Prostate gland (tissue), 2 donors: ENCODE data around the gene CABLES1. TPM values are rescaled to one million over a fixed set of nuclear protein-coding genes. Genes with fewer than 3 reads are reported as not detected.

ENCODE experiments used
- DNase-seq: peaks from one replicate; pipeline ENCODE4 v3.0.0-alpha.2; 2019; ENCODE audit warnings: low spot score
- H3K27ac ChIP-seq, 2 donors: fragments of 200-600 bp; sonication (generic); 2 replicates each; pipeline ENCODE4 v1.5.1; 2017 to 2019
- H3K27me3 ChIP-seq: fragments of 200-600 bp; sonication (generic); replicated peaks from 2 replicates; pipeline ENCODE4 v1.5.1; 2019; ENCODE audit not compliant: insufficient read depth
- H3K36me3 ChIP-seq, 2 donors: fragments of 200-600 bp; sonication (generic); 1 replicate in 1 of 2; 2 replicates in 1 of 2; pipeline versions ENCODE4 v1.5.1 to v1.8.1; 2017 to 2019
- H3K4me1 ChIP-seq: fragments of 200-600 bp; sonication (generic); replicated peaks from 2 replicates; pipeline ENCODE4 v1.5.1; 2019
- H3K4me3 ChIP-seq, 2 donors: fragments of 200-600 bp; sonication (generic); 2 replicates each; pipeline ENCODE4 v1.5.1; 2017 to 2019
- H3K9me3 ChIP-seq: fragments of 200-600 bp; sonication (generic); 2 replicates; pipeline ENCODE4 v1.5.1; 2017
- POLR2A ChIP-seq: fragments of 450-650 bp; IDR thresholded peaks from one replicate; pipeline ENCODE4 v1.6.1; 2016; ENCODE audit warnings: antibody characterized with exemption, mild to moderate bottlenecking
- POLR2AphosphoS5 ChIP-seq: sonication (generic); formaldehyde crosslinking; IDR thresholded peaks from one replicate; pipeline ENCODE4 v1.6.1; 2017; ENCODE audit warnings: antibody characterized with exemption
- WGBS: methylation state at CpG from one replicate; pipeline ENCODE4 v1.1.5; 2018; 5-methylcytosine and 5-hydroxymethylcytosine counted together
- intact Hi-C: fragments of 100-400 bp; cut with DNase I; formaldehyde crosslinking; loops from one replicate; pipeline ENCODE4 v1.14.2; 2022
- total RNA-seq, 2 donors: library from RNA; depleted of rRNA; stranded (reverse); fragments of >200 nt; gene quantifications; one replicate each; pipeline ENCODE4 v1.1.0, GENCODE V29; 2016
- TF ChIP-seq, protein P1 (sequence below), 4 experiments: fragments of 200-600 bp in 2 of 4; fragments of 450-650 bp in 2 of 4; sonication (generic) in 2 of 4; IDR thresholded peaks; 1 replicate in 3 of 4; 2 replicates in 1 of 4; pipeline ENCODE4 v1.5.1; 2016 to 2019; ENCODE audit warnings: antibody characterized with exemption in 4 of 4, mild to moderate bottlenecking in 2 of 4, moderate library complexity in 2 of 4

The CABLES1 gene
- total RNA-seq, 2 donors from 2014 or later = 3.9 to 16.2 TPM

GRCh38 chr18:23247331-23247730 lies 112.0 kb downstream of the CABLES1 start:
- Histone ChIP-seq H3K9me3 (no peaks in the 10 kb centered on the region), H3K4me1 (no peaks in the 10 kb centered on the region), H3K27me3 (no peaks in the 10 kb centered on the region), H3K36me3 (no peaks in the 10 kb centered on the region), H3K4me3 (no peak overlapping the region), H3K27ac (no peak overlapping the region)
- intact Hi-C loops = no loop called here
- 96% methylated on average over 10 of the region's 10 CpGs for WGBS
- no peak for DNase-seq
- TF ChIP-seq, protein P1, sequence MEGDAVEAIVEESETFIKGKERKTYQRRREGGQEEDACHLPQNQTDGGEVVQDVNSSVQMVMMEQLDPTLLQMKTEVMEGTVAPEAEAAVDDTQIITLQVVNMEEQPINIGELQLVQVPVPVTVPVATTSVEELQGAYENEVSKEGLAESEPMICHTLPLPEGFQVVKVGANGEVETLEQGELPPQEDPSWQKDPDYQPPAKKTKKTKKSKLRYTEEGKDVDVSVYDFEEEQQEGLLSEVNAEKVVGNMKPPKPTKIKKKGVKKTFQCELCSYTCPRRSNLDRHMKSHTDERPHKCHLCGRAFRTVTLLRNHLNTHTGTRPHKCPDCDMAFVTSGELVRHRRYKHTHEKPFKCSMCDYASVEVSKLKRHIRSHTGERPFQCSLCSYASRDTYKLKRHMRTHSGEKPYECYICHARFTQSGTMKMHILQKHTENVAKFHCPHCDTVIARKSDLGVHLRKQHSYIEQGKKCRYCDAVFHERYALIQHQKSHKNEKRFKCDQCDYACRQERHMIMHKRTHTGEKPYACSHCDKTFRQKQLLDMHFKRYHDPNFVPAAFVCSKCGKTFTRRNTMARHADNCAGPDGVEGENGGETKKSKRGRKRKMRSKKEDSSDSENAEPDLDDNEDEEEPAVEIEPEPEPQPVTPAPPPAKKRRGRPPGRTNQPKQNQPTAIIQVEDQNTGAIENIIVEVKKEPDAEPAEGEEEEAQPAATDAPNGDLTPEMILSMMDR (IDR thresholded peaks at IDR 0.05) = no peak
- TF ChIP-seq POLR2A (no peak), POLR2AphosphoS5 (no peak)

- H3K9me3 ChIP-seq = no peaks in the 10 kb centered on the region
- intact Hi-C loops = no loop called here
- no peak overlapping the region for H3K27ac ChIP-seq
- H3K36me3 ChIP-seq = no peaks in the 10 kb centered on the region
- H3K4me3 ChIP-seq = no peak overlapping the region
- no peaks in the 10 kb centered on the region for H3K27me3 ChIP-seq
- DNase-seq = no peak
- no peak for TF ChIP-seq POLR2A
- H3K4me1 ChIP-seq = no peaks in the 10 kb centered on the region
- WGBS = 94% methylated on average over 14 of the region's 14 CpGs
These were observed 112.6 kb downstream of the CABLES1 start for GRCh38 chr18:23247896-23248295.

DNA sequence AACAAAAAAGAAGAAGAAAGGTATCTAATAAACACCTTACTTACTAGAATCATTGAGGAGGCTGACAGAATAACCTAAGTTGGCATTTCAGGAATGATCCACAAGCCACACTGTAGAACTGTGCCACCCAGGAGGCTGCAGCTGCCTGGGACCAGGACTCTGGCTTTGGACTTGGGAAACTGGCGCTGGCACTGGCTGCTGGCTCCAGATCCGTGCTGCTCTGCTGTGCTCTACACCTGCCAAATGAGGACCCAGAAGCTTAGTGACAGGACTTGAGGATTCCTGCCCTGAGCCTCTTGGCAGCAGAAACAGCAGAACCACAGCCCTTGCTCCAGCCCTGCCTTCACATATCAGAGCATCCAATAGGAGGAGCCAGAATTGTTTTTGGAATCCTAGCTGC lies 113.5 kb downstream of the CABLES1 start:
- no peaks in the 10 kb centered on the region for H3K4me1 ChIP-seq
- intact Hi-C loops = no loop called here
- no peaks in the 10 kb centered on the region for H3K36me3 ChIP-seq
- no peaks in the 10 kb centered on the region for H3K9me3 ChIP-seq
- H3K27me3 ChIP-seq = no peaks in the 10 kb centered on the region
- no peak overlapping the region for H3K4me3 ChIP-seq
- DNase-seq = no peak
- WGBS = 100% methylated on average over 2 of the region's 2 CpGs
- TF ChIP-seq POLR2A (no peak), POLR2AphosphoS5 (no peak)
- TF ChIP-seq, protein P1 (IDR thresholded peaks at IDR 0.05) = no peak
- no peak overlapping the region for H3K27ac ChIP-seq

GRCh38 chr18:23249348-23249747 lies 114.1 kb downstream of the CABLES1 start:
- 81% methylated on average over 7 of the region's 7 CpGs for WGBS

GRCh38 chr18:23250893-23251656 lies 115.8 kb downstream of the CABLES1 start:
- no peak for DNase-seq
- H3K36me3 ChIP-seq = no peaks in the 10 kb centered on the region
- intact Hi-C loops = no loop called here
- no peak overlapping the region for H3K27ac ChIP-seq
- no peaks in the 10 kb centered on the region for H3K4me1 ChIP-seq
- no peak for TF ChIP-seq POLR2AphosphoS5
- TF ChIP-seq, protein P1 (IDR thresholded peaks at IDR 0.05) = no peak
- no peak for TF ChIP-seq POLR2A
- H3K4me3 ChIP-seq = no peak overlapping the region
- no peaks in the 10 kb centered on the region for H3K9me3 ChIP-seq
- 86% methylated on average over 13 of the region's 13 CpGs for WGBS
- no peaks in the 10 kb centered on the region for H3K27me3 ChIP-seq

More at GRCh38 chr18:23249348-23249747, 114.1 kb downstream of the CABLES1 start:
- H3K4me1 ChIP-seq = no peaks in the 10 kb centered on the region
- H3K27me3 ChIP-seq = no peaks in the 10 kb centered on the region
- H3K4me3 ChIP-seq = no peak overlapping the region
- H3K9me3 ChIP-seq = no peaks in the 10 kb centered on the region
- DNase-seq = no peak
- H3K27ac ChIP-seq = no peak overlapping the region
- H3K36me3 ChIP-seq = no peaks in the 10 kb centered on the region
- no peak for TF ChIP-seq POLR2A
- TF ChIP-seq, protein P1 (IDR thresholded peaks at IDR 0.05) = no peak
- no peak for TF ChIP-seq POLR2AphosphoS5
- intact Hi-C loops = no loop called here
